Panc1 (cell line): ENCODE results near the gene OSBPL10. TPM values are rescaled to one million over a fixed set of nuclear protein-coding genes. Genes with fewer than 3 reads are reported as not detected.

Source experiments
- ATAC-seq: fragments of 200-7000 bp; cut with Tn5 transposase; 2 replicates; pipeline ENCODE4 v1.9.1; 2020; ENCODE audit warnings: mild to moderate bottlenecking, moderate library complexity
- BruUV-seq: library from RNA; stranded (reverse); fragments of 400-500 nt; replicated peaks from 2 replicates; lab custom pipeline; 2021; lab: Mats Ljungman, UMichigan
- CTCF ChIA-PET: fragments of 300-600 bp; sonication (Branson Sonifier 250); formaldehyde crosslinking; loops from one replicate; lab custom pipeline; 2022; ENCODE audit warnings: antibody characterized with exemption; lab: Charles Lee
- POLR2A ChIA-PET: fragments of 300-600 bp; sonication (Branson Sonifier 250); formaldehyde crosslinking; loops from one replicate; lab custom pipeline; 2022; ENCODE audit warnings: antibody characterized with exemption; lab: Charles Lee
- DNase-seq: peaks from one replicate; pipeline ENCODE4 v3.0.0-alpha.2; 2010; ENCODE audit warnings: low read depth, low spot score
- H3K27ac ChIP-seq: 2 replicates; pipeline ENCODE4 v1.5.1; 2011; ENCODE audit warnings: mild to moderate bottlenecking, low read length, inconsistent platforms
- H3K27me3 ChIP-seq: fragments of 200-500 bp; sonication (Bioruptor generic); 2 replicates; pipeline ENCODE4 v1.6.0; 2014; ENCODE audit warnings: low read length, inconsistent platforms; ENCODE audit not compliant: control insufficient read depth, insufficient read depth
- H3K36me3 ChIP-seq: fragments of 200-500 bp; sonication (Bioruptor generic); 2 replicates; pipeline ENCODE4 v1.5.1; 2014; ENCODE audit warnings: inconsistent platforms, mild to moderate bottlenecking, low read length, moderate library complexity; ENCODE audit not compliant: control insufficient read depth, insufficient read depth
- H3K4me1 ChIP-seq: 2 replicates; pipeline ENCODE4 v1.5.1; 2011; ENCODE audit warnings: inconsistent platforms, mild to moderate bottlenecking, low read length, moderate library complexity; ENCODE audit not compliant: control insufficient read depth, insufficient read depth
- H3K4me3 ChIP-seq, 2 experiments: 2 replicates each; pipeline ENCODE4 v1.5.1; 2011 to 2012; ENCODE audit warnings: low read depth in 2 of 2, low read length in 2 of 2, mild to moderate bottlenecking in 2 of 2, inconsistent platforms in 1 of 2, moderate library complexity in 1 of 2
- H3K9me3 ChIP-seq: fragments of 200-500 bp; sonication (Bioruptor generic); 2 replicates; pipeline ENCODE4 v1.5.1; 2014; ENCODE audit warnings: low read depth, mild to moderate bottlenecking, inconsistent platforms, low read length, moderate library complexity; ENCODE audit not compliant: control insufficient read depth, insufficient read depth
- CTCF ChIP-seq: fragments of 450-650 bp; IDR thresholded peaks from 2 replicates; pipeline ENCODE4 v1.5.1; 2017; ENCODE audit warnings: mild to moderate bottlenecking
- POLR2AphosphoS5 ChIP-seq: IDR thresholded peaks from 2 replicates; pipeline ENCODE4 v1.6.1; 2012; ENCODE audit warnings: mild to moderate bottlenecking, low read depth, low read length, moderate library complexity
- REST ChIP-seq, 2 experiments: IDR thresholded peaks; 2 replicates each; pipeline ENCODE4 v1.6.1; 2011 to 2012; ENCODE audit warnings: low read depth in 2 of 2, control low read depth in 1 of 2, low read length in 1 of 2, mild to moderate bottlenecking in 1 of 2, moderate library complexity in 1 of 2; ENCODE audit not compliant: insufficient read depth in 1 of 2
- SIN3A ChIP-seq: IDR thresholded peaks from 2 replicates; pipeline ENCODE4 v1.6.1; 2012; ENCODE audit warnings: low read depth, mild to moderate bottlenecking, low read length, moderate library complexity, borderline replicate concordance; ENCODE audit not compliant: insufficient read depth
- TCF7L2 ChIP-seq: IDR thresholded peaks from 2 replicates; pipeline ENCODE4 v1.6.1; 2011; ENCODE audit warnings: mild to moderate bottlenecking, low read depth, low read length, inconsistent platforms
- in situ Hi-C: cut with HindIII; loops from 2 replicates; pipeline ENCODE4 v1.10.0; 2016; ENCODE audit warnings: low sequenced_read_pairs, low pct_unique_long_range_greater_than_20kb
- intact Hi-C: fragments of 100-400 bp; cut with micrococcal nuclease; formaldehyde crosslinking; loops from one replicate; pipeline ENCODE4 v1.10.0; 2022; ENCODE audit not compliant: unreplicated experiment
- total RNA-seq: library from RNA; stranded (reverse); gene quantifications from one replicate; pipeline ENCODE4 v1.2.1, GENCODE V29; 2021; ENCODE audit not compliant: unreplicated experiment

OSBPL10 gene
- total RNA-seq, 1 experiment from 2014 or later = 88.1 TPM

- TF ChIP-seq REST (IDR thresholded peaks at IDR 0.05; ENCODE audit: insufficient read depth in 1 of 2, low read depth in 2 of 2, low read length in 1 of 2) = no peak
- TF ChIP-seq CTCF = no peak
- no peak for TF ChIP-seq TCF7L2
- no peak for TF ChIP-seq SIN3A
- TF ChIP-seq POLR2AphosphoS5 = no peak
- BruUV-seq = no TSS peak
- ATAC-seq (no peak), DNase-seq (no peak)
- in situ Hi-C loops = no loop called here
- CTCF ChIA-PET = no interaction called here
- H3K9me3 ChIP-seq = no peaks in the 10 kb centered on the region
- no peak overlapping the region for H3K27ac ChIP-seq
- POLR2A ChIA-PET = no interaction called here
- no peak overlapping the region for H3K4me3 ChIP-seq
- intact Hi-C loops = no loop called here
- H3K27me3 ChIP-seq = no peaks in the 10 kb centered on the region
- no peaks in the 10 kb centered on the region for H3K36me3 ChIP-seq
- H3K4me1 ChIP-seq = no peaks in the 10 kb centered on the region; the same call in 1 of the 2 replicates
These were observed 149.5 kb downstream of the OSBPL10 start for GRCh38 chr3:31831591-31831990.

- no peaks in the 10 kb centered on the region for H3K36me3 ChIP-seq
- intact Hi-C loops = no loop called here
- no peaks in the 10 kb centered on the region for H3K27me3 ChIP-seq
- CTCF ChIA-PET = no interaction called here
- TF ChIP-seq TCF7L2 = no peak
- TF ChIP-seq CTCF = no peak
- TF ChIP-seq REST (IDR thresholded peaks at IDR 0.05; ENCODE audit: insufficient read depth in 1 of 2, low read depth in 2 of 2, low read length in 1 of 2) = no peak
- H3K27ac ChIP-seq = no peak overlapping the region
- no peak overlapping the region for H3K4me3 ChIP-seq
- no TSS peak for BruUV-seq
- H3K4me1 ChIP-seq = no peaks in the 10 kb centered on the region; the same call in 1 of the 2 replicates
- no peaks in the 10 kb centered on the region for H3K9me3 ChIP-seq
- POLR2A ChIA-PET = no interaction called here
- in situ Hi-C loops = no loop called here
- no peak for DNase-seq
- no peak for ATAC-seq
These were observed 151.1 kb downstream of the OSBPL10 start for GRCh38 chr3:31829826-31830426.
